HepG2 (cell line): ENCODE measurements around the gene TAF6. TPM values are rescaled to one million over a fixed set of nuclear protein-coding genes. Genes with fewer than 3 reads are reported as not detected.

Source experiments
- GABPA ChIP-seq, 2 experiments: IDR thresholded peaks; 2 replicates each; pipeline ENCODE4 v1.6.1; 2011 to 2016; ENCODE audit warnings: low read depth in 2 of 2, low read length in 1 of 2, missing biosample characterization in 1 of 2, missing genetic modification characterization in 1 of 2
- HIVEP1 ChIP-seq: sonication (generic); formaldehyde crosslinking; IDR thresholded peaks from 2 replicates; pipeline ENCODE4 v1.4.0; 2020; ENCODE audit warnings: mild to moderate bottlenecking, missing genetic modification reagents
- LCORL ChIP-seq, 2 experiments: fragments of 450-650 bp in 1 of 2; sonication (generic) in 1 of 2; formaldehyde crosslinking in 1 of 2; IDR thresholded peaks; 2 replicates each; pipeline versions ENCODE4 v1.5.0 to v1.6.1; 2017 to 2020; ENCODE audit warnings: antibody characterized with exemption in 1 of 2, missing genetic modification reagents in 1 of 2
- MED1 ChIP-seq: sonication (generic); formaldehyde crosslinking; IDR thresholded peaks from 2 replicates; pipeline ENCODE4 v1.4.0; 2020; ENCODE audit warnings: missing genetic modification reagents
- PRPF4 ChIP-seq: fragments of 200-400 bp; formaldehyde crosslinking; IDR thresholded peaks from 2 replicates; pipeline ENCODE4 v1.6.1; 2016; ENCODE audit warnings: low read length, low read depth; ENCODE audit not compliant: poor library complexity, severe bottlenecking
- SCMH1 ChIP-seq: sonication (generic); formaldehyde crosslinking; IDR thresholded peaks from 2 replicates; pipeline ENCODE4 v1.9.0; 2021; ENCODE audit warnings: missing genetic modification reagents, mild to moderate bottlenecking, borderline replicate concordance
- SUZ12 ChIP-seq: fragments of 150-350 bp; IDR thresholded peaks from 2 replicates; pipeline ENCODE4 v1.6.1; 2014; ENCODE audit warnings: low read depth, low read length
- ZMYM4 ChIP-seq: sonication (generic); formaldehyde crosslinking; IDR thresholded peaks from 2 replicates; pipeline ENCODE4 v1.8.1; 2023; ENCODE audit warnings: mild to moderate bottlenecking, missing genetic modification reagents
- ZNF768 ChIP-seq: sonication (generic); formaldehyde crosslinking; IDR thresholded peaks from 2 replicates; pipeline ENCODE4 v1.4.0; 2020; ENCODE audit warnings: missing genetic modification reagents
- polyA plus RNA-seq, 8 experiments: library from polyadenylated mRNA; depleted of rRNA in 3 of 8; stranded (reverse) in 7 of 8; unstranded in 1 of 8; fragments of >200 nt; fragmentation: Illumina TruSeq in 4 of 8; extraction: Trizol in 4 of 8; gene quantifications; 2 replicates each; pipeline versions ENCODE4 v1.2.1 to v1.2.3, GENCODE V29; 2011 to 2016; ENCODE audit warnings: low read depth in 4 of 8, missing spikeins in 1 of 8, mixed read lengths in 1 of 8; ENCODE audit not compliant: insufficient read depth in 1 of 8
- total RNA-seq, 5 experiments: library from RNA; depleted of rRNA; stranded (reverse); fragments of >200 nt; fragmentation: Illumina TruSeq; extraction: Trizol; gene quantifications; 2 replicates each; pipeline ENCODE4 v1.2.3, GENCODE V29; 2016; ENCODE audit warnings: low read depth in 1 of 5
- TF ChIP-seq, protein P1 (sequence below): IDR thresholded peaks from 2 replicates; pipeline ENCODE4 v1.6.1; 2018; ENCODE audit warnings: missing genetic modification reagents
- TF ChIP-seq, protein P2 (sequence below): fragments of 450-650 bp; IDR thresholded peaks from 2 replicates; pipeline ENCODE4 v1.6.1; 2016
- TF ChIP-seq, protein P3 (sequence below): sonication (generic); formaldehyde crosslinking; IDR thresholded peaks from one replicate; pipeline ENCODE4 v1.5.1; 2020; ENCODE audit warnings: mild to moderate bottlenecking, missing genetic modification reagents; ENCODE audit errors: not compliant biosample characterization
- TF ChIP-seq, protein P4 (sequence below): IDR thresholded peaks from 2 replicates; pipeline ENCODE4 v1.6.1; 2016; ENCODE audit warnings: missing compliant biosample characterization, missing genetic modification reagents, borderline replicate concordance
- TF ChIP-seq, protein P5 (sequence below): sonication (generic); formaldehyde crosslinking; IDR thresholded peaks from 2 replicates; pipeline ENCODE4 v1.9.0; 2022; ENCODE audit warnings: low read depth, missing genetic modification reagents

Gene TAF6
- total and polyA plus RNA-seq, 2 of the 13 experiments (the other 11 are each of a cell fraction or from before 2014, with no cell fraction given), result 12.9 to 18.8 TPM

DNA sequence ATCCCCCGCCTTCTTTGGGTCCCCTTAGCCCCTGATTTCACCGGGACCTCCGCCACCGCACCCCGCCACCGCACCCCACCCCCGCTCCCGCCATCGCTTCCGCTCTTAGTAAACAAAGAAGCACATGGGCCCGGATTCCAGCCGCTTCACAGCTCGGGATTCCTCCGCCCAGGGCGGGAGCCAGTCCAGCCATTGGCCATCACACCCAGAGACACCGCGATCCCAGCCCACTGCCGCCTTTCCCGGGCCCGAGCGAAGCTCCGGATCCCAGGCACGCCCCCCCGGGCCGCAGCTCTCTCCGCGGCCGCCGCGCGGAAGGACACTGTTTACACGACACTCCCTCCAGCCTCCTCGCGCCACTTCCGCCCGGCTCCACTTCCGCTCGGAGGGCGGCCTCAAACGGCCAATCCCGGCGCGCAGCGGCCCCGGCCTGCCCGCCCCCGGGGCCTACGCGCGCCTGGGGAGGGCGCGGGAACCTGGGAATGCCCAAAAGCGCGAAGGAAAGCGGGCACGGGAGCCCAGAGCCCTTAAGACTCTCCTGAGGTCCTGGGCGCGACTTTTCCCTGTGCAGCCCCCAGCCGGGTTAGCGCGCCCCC lies 18.6 kb downstream of the TAF6 start (continued):
- peak; percentile 77 for TF ChIP-seq MED1
- peak; percentile 88 for TF ChIP-seq HIVEP1 (CRISPR knock-in tag)
- TF ChIP-seq ZMYM4 (CRISPR knock-in tag), result peak; percentile 82
- TF ChIP-seq SCMH1 (CRISPR knock-in tag), result no peak
- no peak for TF ChIP-seq SUZ12
- TF ChIP-seq, protein P1, sequence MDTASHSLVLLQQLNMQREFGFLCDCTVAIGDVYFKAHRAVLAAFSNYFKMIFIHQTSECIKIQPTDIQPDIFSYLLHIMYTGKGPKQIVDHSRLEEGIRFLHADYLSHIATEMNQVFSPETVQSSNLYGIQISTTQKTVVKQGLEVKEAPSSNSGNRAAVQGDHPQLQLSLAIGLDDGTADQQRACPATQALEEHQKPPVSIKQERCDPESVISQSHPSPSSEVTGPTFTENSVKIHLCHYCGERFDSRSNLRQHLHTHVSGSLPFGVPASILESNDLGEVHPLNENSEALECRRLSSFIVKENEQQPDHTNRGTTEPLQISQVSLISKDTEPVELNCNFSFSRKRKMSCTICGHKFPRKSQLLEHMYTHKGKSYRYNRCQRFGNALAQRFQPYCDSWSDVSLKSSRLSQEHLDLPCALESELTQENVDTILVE, result peak; percentile 99
- TF ChIP-seq GABPA (IDR thresholded peaks at IDR 0.05; ENCODE audit: low read depth, low read length), result peak; percentile 99
- peak; percentile 89 for TF ChIP-seq GABPA (CRISPR knock-in tag; IDR thresholded peaks at IDR 0.05; ENCODE audit: low read depth)
- TF ChIP-seq, protein P2, sequence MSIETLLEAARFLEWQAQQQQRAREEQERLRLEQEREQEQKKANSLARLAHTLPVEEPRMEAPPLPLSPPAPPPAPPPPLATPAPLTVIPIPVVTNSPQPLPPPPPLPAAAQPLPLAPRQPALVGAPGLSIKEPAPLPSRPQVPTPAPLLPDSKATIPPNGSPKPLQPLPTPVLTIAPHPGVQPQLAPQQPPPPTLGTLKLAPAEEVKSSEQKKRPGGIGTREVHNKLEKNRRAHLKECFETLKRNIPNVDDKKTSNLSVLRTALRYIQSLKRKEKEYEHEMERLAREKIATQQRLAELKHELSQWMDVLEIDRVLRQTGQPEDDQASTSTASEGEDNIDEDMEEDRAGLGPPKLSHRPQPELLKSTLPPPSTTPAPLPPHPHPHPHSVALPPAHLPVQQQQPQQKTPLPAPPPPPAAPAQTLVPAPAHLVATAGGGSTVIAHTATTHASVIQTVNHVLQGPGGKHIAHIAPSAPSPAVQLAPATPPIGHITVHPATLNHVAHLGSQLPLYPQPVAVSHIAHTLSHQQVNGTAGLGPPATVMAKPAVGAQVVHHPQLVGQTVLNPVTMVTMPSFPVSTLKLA, result peak; percentile 99
- TF ChIP-seq, protein P3, sequence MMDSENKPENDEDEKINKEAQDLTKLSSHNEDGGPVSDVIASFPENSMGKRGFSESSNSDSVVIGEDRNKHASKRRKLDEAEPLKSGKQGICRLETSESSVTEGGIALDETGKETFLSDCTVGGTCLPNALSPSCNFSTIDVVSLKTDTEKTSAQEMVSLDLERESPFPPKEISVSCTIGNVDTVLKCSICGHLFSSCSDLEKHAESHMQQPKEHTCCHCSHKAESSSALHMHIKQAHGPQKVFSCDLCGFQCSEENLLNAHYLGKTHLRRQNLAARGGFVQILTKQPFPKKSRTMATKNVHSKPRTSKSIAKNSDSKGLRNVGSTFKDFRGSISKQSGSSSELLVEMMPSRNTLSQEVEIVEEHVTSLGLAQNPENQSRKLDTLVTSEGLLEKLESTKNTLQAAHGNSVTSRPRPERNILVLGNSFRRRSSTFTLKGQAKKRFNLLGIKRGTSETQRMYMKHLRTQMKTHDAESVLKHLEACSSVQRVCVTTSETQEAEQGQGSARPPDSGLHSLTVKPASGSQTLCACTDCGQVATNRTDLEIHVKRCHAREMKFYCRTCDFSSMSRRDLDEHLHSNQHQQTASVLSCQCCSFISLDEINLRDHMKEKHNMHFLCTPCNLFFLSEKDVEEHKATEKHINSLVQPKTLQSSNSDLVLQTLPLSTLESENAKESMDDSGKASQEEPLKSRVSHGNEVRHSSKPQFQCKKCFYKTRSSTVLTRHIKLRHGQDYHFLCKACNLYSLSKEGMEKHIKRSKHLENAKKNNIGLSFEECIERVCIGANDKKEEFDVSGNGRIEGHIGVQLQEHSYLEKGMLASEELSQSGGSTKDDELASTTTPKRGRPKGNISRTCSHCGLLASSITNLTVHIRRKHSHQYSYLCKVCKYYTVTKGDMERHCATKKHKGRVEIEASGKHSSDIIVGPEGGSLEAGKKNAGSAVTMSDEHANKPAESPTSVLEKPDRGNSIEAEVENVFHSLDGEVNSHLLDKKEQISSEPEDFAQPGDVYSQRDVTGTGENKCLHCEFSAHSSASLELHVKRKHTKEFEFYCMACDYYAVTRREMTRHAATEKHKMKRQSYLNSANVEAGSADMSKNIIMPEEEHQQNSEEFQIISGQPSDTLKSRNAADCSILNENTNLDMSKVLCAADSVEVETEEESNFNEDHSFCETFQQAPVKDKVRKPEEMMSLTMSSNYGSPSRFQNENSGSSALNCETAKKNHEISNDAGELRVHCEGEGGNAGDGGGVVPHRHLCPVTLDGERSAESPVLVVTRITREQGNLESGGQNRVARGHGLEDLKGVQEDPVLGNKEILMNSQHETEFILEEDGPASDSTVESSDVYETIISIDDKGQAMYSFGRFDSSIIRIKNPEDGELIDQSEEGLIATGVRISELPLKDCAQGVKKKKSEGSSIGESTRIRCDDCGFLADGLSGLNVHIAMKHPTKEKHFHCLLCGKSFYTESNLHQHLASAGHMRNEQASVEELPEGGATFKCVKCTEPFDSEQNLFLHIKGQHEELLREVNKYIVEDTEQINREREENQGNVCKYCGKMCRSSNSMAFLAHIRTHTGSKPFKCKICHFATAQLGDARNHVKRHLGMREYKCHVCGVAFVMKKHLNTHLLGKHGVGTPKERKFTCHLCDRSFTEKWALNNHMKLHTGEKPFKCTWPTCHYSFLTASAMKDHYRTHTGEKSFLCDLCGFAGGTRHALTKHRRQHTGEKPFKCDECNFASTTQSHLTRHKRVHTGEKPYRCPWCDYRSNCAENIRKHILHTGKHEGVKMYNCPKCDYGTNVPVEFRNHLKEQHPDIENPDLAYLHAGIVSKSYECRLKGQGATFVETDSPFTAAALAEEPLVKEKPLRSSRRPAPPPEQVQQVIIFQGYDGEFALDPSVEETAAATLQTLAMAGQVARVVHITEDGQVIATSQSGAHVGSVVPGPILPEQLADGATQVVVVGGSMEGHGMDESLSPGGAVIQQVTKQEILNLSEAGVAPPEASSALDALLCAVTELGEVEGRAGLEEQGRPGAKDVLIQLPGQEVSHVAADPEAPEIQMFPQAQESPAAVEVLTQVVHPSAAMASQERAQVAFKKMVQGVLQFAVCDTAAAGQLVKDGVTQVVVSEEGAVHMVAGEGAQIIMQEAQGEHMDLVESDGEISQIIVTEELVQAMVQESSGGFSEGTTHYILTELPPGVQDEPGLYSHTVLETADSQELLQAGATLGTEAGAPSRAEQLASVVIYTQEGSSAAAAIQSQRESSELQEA (CRISPR knock-in tag), result no peak
- TF ChIP-seq, protein P4, sequence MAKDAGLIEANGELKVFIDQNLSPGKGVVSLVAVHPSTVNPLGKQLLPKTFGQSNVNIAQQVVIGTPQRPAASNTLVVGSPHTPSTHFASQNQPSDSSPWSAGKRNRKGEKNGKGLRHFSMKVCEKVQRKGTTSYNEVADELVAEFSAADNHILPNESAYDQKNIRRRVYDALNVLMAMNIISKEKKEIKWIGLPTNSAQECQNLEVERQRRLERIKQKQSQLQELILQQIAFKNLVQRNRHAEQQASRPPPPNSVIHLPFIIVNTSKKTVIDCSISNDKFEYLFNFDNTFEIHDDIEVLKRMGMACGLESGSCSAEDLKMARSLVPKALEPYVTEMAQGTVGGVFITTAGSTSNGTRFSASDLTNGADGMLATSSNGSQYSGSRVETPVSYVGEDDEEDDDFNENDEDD (CRISPR knock-in tag), result peak; percentile 91
- no peak for TF ChIP-seq PRPF4
- TF ChIP-seq ZNF768, result peak; percentile 57; the same call in 1 of the 2 replicates
- TF ChIP-seq, protein P5, sequence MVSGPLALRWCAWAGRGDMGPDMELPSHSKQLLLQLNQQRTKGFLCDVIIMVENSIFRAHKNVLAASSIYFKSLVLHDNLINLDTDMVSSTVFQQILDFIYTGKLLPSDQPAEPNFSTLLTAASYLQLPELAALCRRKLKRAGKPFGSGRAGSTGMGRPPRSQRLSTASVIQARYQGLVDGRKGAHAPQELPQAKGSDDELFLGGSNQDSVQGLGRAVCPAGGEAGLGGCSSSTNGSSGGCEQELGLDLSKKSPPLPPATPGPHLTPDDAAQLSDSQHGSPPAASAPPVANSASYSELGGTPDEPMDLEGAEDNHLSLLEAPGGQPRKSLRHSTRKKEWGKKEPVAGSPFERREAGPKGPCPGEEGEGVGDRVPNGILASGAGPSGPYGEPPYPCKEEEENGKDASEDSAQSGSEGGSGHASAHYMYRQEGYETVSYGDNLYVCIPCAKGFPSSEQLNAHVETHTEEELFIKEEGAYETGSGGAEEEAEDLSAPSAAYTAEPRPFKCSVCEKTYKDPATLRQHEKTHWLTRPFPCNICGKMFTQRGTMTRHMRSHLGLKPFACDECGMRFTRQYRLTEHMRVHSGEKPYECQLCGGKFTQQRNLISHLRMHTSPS, result no peak; the same call in 1 of the 2 replicates
- TF ChIP-seq LCORL (IDR thresholded peaks at IDR 0.05), result no peak
- TF ChIP-seq LCORL (CRISPR knock-in tag; IDR thresholded peaks at IDR 0.05), result peak; percentile 76
